Coronary artery (tissue), 2 donors: ENCODE results near the gene KANSL3.
"Not testable (repeated sequence)": the region's sequence is repeated elsewhere in the genome, so short reads cannot be mapped to it uniquely, and the experiment has no call there.

ENCODE experiments used
- DNase-seq: peaks from one replicate; pipeline ENCODE4 v3.0.0-alpha.2; 2017; ENCODE audit warnings: low spot score
- H3K27ac ChIP-seq, 2 donors: fragments of 200-600 bp; sonication (generic); one replicate each; pipeline ENCODE4 v1.5.1; 2016 to 2019
- H3K4me3 ChIP-seq: fragments of 200-600 bp; sonication (generic); 2 replicates; pipeline ENCODE4 v1.5.1; 2016; ENCODE audit warnings: mild to moderate bottlenecking, moderate library complexity
- CTCF ChIP-seq: fragments of 200-600 bp; sonication (generic); IDR thresholded peaks from one replicate; pipeline ENCODE4 v1.5.1; 2019; ENCODE audit warnings: antibody characterized with exemption

KANSL3 gene

GRCh38 chr2:96664366-96664925 lies 26.3 kb upstream of the KANSL3 start:
- no peak for TF ChIP-seq CTCF
- Histone ChIP-seq H3K27ac (peak overlapping the region; percentile 65 to 71), H3K4me3 (no peak overlapping the region)
- DNase-seq, result no peak

- Histone ChIP-seq H3K4me3 (no peak overlapping the region), H3K27ac (no peak overlapping the region)
- no peak for TF ChIP-seq CTCF
- DNase-seq, result no peak
Measured at GRCh38 chr2:96663829-96664228, 25.7 kb upstream of the KANSL3 start.

- Histone ChIP-seq H3K27ac (no peak overlapping the region), H3K4me3 (no peak overlapping the region)
- TF ChIP-seq CTCF, result no peak
- no peak for DNase-seq
Measured at GRCh38 chr2:96663177-96663576, 25.1 kb upstream of the KANSL3 start.

- H3K27ac ChIP-seq, result no peak overlapping the region
- H3K4me3 ChIP-seq, result no peak overlapping the region
- DNase-seq, result no peak
- TF ChIP-seq CTCF, result no peak
Measured at GRCh38 chr2:96662360-96662759, 24.2 kb upstream of the KANSL3 start.

GRCh38 chr2:96661324-96661723 lies 23.2 kb upstream of the KANSL3 start:
- Histone ChIP-seq H3K27ac (no peak overlapping the region), H3K4me3 (no peak overlapping the region)
- TF ChIP-seq CTCF, result no peak
- DNase-seq, result no peak

GRCh38 chr2:96656540-96656939 lies 18.4 kb upstream of the KANSL3 start:
- Histone ChIP-seq H3K27ac (no peak overlapping the region), H3K4me3 (no peak overlapping the region)
- DNase-seq, result no peak
- TF ChIP-seq CTCF, result no peak

GRCh38 chr2:96655526-96655925 lies 17.4 kb upstream of the KANSL3 start:
- Histone ChIP-seq H3K27ac (no peak overlapping the region), H3K4me3 (no peak overlapping the region)
- TF ChIP-seq CTCF, result no peak
- DNase-seq, result no peak

GRCh38 chr2:96654791-96655190 lies 16.7 kb upstream of the KANSL3 start:
- H3K27ac ChIP-seq, H3K4me3 ChIP-seq, DNase-seq: not testable (repeated sequence)
